GM19452 (cell line): ENCODE data around the gene GNB3.

ENCODE experiments used
- ATAC-seq: cut with Tn5 transposase; IDR thresholded peaks from one replicate; pipeline ENCODE4 v1.9.1; 2021; ENCODE audit not compliant: unreplicated experiment

Gene GNB3

GRCh38 chr12:6840761-6841515 lies at the start of gene GNB3:
Gene GNB3 (plus strand): TSS chr12:6840925. CDS start chr12:6841288, 363 bp downstream.
- no peak for ATAC-seq

GRCh38 chr12:6791931-6792520 lies 48.7 kb upstream of the GNB3 start:
- ATAC-seq = no peak

GRCh38 chr12:6792522-6793201 lies 48.1 kb upstream of the GNB3 start:
- ATAC-seq = no peak

GRCh38 chr12:6795088-6795487 lies 45.6 kb upstream of the GNB3 start:
- no peak for ATAC-seq

- ATAC-seq = no peak
Observed at GRCh38 chr12:6796576-6796975, 44.1 kb upstream of the GNB3 start.

GRCh38 chr12:6799147-6799546 lies 41.6 kb upstream of the GNB3 start:
- ATAC-seq = no peak

- ATAC-seq = no peak
Observed at GRCh38 chr12:6807170-6807569, 33.6 kb upstream of the GNB3 start.

GRCh38 chr12:6809056-6809455 lies 31.7 kb upstream of the GNB3 start:
- no peak for ATAC-seq

GRCh38 chr12:6810758-6811157 lies 30.0 kb upstream of the GNB3 start:
- no peak for ATAC-seq

GRCh38 chr12:6813363-6813762 lies 27.4 kb upstream of the GNB3 start:
- no peak for ATAC-seq

GRCh38 chr12:6816598-6816997 lies 24.1 kb upstream of the GNB3 start:
- no peak for ATAC-seq

GRCh38 chr12:6817098-6817497 lies 23.6 kb upstream of the GNB3 start:
- no peak for ATAC-seq

GRCh38 chr12:6817662-6818157 lies 23.0 kb upstream of the GNB3 start:
- ATAC-seq = no peak

GRCh38 chr12:6818222-6818621 lies 22.5 kb upstream of the GNB3 start:
- ATAC-seq = no peak

- no peak for ATAC-seq
Observed at GRCh38 chr12:6818645-6819044, 22.1 kb upstream of the GNB3 start.

- no peak for ATAC-seq
Observed at GRCh38 chr12:6819106-6820030, 21.4 kb upstream of the GNB3 start.

- ATAC-seq = no peak
Observed at GRCh38 chr12:6820166-6820565, 20.6 kb upstream of the GNB3 start.

GRCh38 chr12:6821591-6822425 lies 18.9 kb upstream of the GNB3 start, which contains the start of gene GPR162:
Gene GPR162 (plus strand): TSS chr12:6821821. CDS start chr12:6823899, 2,078 bp downstream.
- no peak for ATAC-seq

GRCh38 chr12:6822426-6823135 lies 18.1 kb upstream of the GNB3 start:
- ATAC-seq = no peak
